Endometrial microvascular endothelial cells (primary cell): ENCODE results near the gene AGMO. TPM values are rescaled to one million over a fixed set of nuclear protein-coding genes. Genes with fewer than 3 reads are reported as not detected.

Source experiments
- in situ Hi-C: cut with HindIII; loops from 2 replicates; pipeline ENCODE4 v1.10.0; 2017; ENCODE audit warnings: low sequenced_read_pairs, low pct_unique_long_range_greater_than_20kb; ENCODE audit errors: inconsistent ontology term
- total RNA-seq: library from RNA; depleted of rRNA; stranded (reverse); fragments of >200 nt; gene quantifications from one replicate; pipeline ENCODE4 v1.2.3, GENCODE V29; 2015; ENCODE audit errors: inconsistent ontology term

The AGMO gene
- total RNA-seq, 1 donor from 2014 or later, result 0.19 TPM

DNA sequence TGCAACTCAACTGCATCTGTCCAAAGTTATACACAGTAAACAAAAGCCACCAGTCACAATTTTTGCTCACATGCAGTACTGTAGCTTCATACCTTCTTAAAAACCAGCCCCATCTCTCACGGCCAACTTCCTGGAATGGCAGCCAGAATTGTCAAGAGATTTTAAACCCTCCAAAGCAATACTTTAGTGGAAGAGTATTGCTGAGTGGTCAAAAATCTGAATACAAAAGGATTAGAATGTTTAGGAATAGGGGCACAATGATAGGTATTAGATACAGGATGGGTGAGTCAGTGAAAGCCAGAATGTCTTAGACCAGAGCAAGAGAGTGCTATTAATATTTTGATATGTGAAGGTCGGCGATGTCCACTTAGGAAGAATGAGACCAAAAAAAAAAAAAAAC, 193.9 kb downstream of the AGMO start:
- in situ Hi-C loops, result no loop called here

DNA sequence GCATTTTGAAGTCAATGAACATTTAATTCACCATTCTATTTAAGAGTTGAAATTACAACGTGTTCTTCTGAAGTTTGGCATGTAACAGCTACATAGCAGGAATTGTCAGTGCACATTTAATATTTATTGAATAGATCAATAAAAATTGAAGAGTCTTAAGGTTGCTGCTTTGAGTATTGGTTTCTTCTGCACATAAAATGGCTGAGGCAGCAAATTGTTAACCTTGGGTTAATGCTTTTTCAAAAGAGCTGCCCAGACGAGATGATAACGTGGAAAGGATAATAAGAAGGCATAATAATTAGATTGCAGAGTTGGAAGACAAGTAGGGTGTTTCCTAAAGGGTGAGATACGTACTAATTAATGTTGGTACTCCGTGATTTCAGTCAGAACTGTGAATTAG, 203.7 kb downstream of the AGMO start:
- in situ Hi-C loops, result no loop called here

DNA sequence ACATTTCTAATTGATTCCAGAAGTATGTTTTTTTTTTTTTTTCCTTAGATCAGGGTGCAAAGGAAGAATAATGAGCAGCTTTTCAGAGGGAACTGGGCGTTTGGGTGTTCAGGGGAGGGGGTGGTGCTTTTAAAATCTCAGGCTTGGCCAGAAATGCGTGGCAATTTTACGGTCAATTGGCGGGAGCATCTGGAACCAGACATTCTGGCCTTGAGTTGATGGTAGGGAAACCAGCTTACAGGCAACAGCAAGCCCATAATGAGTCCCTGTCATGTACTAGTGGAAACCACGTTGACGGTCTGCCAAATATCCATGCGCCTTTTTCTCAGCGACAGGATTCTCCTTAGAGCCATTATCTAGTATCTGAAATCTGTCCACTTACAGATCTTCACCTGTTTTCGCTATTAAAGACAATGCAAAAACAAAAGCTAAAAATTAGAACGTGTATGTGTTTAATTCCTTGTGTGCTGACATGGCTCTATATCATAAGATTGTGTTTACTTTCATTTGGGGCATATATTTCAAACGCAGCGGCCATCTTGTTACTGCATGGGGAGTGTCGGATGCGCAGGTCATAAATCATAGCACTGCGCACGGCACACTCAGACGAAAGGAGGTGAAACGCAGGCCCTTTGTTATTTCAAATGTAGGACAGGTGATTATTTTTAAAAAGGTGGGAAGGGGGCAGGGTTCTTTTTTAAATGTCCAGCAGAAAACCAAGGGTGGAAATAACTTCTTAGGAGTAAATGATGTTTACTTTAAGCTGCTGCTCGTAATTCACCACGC, 209.2 kb downstream of the AGMO start:
- in situ Hi-C loops, result no loop called here

DNA sequence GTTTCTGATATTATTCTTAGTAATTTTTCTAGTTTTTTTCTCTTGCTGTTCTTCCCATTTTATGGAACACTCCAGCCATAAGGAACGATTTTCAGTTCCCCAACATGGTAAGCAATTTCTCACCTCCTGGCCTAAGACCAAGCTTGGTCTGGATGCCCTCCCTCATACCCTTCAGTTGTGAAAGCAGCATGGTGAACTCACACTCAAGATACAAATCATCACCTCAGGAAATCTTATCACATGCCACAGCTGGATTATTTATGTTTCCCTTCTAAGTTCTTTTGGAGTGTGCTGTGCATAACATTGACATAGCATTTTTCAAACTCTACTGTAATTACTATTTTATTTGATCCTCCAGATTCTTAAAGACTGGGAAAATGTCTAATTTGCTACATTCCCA, 216.6 kb downstream of the AGMO start:
- in situ Hi-C loops, result no loop called here

DNA sequence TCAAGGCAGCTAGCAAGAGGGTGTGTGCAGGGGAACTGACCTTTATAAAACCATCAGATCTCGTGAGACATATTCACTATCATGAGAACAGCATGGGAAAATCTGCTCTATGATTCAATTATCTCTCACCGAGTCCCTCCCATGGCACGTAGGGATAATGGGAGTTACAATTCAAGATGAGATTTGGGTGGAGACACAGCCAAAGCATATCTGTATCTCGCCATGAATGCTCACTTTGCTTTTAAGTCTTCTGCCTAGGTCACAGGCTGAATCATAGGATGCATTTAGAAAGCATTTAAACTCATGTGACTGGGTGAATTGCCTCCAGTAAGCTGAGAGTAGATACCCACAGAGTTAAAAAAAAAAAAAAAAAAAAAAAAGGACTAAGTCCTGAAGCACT, 220.0 kb downstream of the AGMO start:
- in situ Hi-C loops, result no loop called here

DNA sequence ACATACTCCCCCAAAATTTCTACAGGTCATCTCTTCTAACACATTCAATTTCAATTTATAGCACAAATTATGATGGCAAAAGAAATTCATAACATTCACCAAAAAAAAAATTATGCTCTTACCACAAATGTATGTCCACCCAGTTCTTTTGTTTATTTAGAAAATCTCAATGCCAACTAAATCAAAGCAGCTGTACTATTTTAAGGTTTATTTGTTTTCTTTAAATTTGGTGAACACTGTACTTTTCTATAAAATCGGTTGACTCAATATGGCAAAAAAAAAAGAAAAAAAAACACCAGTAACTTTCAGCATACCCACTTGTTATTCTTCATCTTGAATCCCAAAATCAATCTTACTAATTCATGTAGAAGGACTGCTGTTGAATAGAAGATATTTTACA, 225.7 kb downstream of the AGMO start:
- in situ Hi-C loops, result no loop called here

DNA sequence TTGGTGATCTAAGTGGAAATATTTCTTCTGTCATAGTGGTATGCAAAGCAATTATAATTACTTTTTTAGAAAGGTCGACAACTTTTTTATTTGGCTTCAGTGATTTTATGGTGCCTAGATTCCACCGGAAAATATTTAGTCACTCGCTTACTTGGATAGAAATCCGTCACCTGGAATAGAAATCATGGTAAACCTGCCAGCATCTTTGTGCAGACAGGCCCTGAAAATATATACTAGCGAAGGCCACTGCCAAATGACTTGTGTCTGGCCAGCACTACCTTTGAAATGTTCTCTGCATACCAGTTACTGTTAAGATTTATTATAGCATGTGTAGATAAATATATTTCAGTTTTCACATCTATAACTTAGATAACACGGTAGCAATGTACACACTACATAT, 226.4 kb downstream of the AGMO start:
- in situ Hi-C loops, result no loop called here

DNA sequence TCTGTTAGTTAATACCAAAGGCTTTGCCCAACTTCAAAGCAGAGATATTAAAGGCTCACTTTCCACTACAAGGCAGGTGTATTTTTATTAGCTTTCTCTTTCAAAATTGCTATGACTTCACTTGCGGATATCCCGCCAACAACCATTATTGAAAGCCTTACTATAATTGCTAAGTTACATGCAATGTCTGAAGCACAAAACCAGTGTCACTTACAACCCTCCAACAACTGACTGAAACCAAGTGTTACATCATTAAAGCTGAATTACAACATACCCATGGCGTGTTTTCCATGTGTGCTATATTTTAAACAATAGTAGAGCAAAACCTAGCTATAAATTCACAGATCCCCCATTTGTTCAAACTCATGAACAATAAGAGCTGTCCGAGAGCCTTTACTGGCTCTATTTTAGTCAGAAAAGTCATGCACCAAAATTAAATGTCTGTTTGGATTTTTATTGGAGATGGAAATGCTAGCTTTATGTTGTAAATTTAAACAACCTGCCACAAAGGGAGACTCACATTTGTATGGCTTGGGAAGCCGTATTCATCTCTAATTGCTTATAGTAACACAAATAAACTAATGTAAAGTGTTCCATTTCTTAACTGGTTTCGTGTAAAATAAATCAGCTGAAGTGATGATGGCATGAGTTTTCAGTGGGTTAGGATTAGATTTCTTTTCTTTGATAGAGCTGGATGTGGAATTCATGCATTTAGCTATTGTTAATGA, 227.1 kb downstream of the AGMO start:
- in situ Hi-C loops, result no loop called here

DNA sequence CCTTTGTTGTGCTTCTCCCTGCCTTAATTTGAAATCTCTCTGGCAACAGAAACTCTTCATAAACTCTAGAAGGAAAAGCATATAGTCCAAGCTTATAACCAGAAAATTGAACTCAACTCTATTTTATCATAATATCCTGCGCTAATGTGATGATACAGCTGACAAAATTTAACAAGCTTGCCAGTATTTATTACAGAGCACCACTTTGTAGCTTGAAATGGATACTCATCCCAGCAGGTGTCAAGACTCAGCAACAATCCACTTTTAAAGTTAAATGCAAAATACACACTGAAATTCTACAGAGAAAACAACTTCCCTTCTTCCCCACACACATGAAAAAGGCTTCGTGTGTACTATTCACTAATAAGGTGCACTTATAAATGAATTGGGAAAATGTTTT, 228.9 kb downstream of the AGMO start:
- in situ Hi-C loops, result no loop called here

DNA sequence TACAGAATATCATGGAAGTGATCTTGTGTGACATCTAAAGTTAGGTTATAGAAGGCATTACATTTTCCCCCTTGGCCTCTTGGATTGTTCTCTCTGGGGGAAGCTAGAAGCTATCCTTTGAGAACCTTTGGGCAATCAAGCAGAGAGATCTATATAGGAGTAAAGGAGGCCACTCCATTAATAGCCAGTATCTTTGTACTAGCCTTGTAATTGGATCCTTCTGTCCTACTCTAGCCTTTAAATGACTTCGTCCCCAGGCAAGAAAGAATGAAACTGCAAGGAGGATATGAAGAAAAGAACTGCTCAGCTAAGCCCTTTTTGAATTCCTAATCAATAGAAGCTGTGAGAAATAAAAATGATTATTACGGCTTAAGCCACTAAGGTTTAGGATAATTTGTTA, 230.9 kb downstream of the AGMO start:
- in situ Hi-C loops, result no loop called here

DNA sequence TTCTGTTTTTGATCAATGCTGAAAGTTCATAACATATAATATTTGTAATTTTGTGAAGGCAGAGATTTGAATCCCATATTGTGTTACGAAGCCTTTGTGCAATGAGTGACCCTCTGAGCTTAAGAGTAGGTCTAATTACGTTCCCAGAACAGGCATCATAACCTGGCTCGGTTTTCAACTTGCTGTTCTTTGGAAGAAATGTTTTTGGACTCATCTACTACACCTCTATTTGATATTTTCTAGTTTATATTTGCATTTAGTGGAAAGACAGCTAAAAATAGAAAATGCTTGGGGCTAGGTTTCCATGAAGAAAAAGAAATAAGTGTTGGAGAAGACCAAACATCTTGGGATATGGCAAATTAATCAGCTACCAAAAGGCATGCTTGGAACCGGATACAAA, 234.8 kb downstream of the AGMO start:
- in situ Hi-C loops, result no loop called here

DNA sequence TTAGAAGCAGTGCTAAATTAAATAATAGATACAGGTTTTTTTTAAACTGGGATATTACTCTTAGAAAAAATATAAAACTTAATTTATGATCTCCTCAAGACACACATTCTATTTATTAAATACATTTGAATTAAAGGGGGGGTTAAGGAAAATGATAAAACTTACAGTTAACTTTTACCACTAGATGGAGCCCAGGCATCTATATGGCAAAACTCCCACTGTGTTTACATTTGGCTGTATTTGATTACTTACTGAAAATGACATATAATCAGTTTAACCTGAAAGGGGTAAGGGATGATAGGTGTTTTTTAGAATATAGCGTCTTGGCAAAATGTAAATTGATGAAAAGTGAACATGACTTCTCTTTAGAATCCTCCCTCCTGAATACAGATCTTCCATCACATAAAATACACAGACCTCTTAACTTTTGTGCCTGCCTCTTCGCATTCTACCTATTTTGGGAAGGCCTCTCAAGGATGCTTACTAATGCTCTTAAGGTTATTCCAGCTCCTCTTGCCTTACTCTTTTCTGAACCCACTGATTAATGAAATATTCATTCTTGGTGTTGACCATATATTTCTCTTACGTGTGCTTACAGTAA, 235.7 kb downstream of the AGMO start:
- in situ Hi-C loops, result no loop called here

DNA sequence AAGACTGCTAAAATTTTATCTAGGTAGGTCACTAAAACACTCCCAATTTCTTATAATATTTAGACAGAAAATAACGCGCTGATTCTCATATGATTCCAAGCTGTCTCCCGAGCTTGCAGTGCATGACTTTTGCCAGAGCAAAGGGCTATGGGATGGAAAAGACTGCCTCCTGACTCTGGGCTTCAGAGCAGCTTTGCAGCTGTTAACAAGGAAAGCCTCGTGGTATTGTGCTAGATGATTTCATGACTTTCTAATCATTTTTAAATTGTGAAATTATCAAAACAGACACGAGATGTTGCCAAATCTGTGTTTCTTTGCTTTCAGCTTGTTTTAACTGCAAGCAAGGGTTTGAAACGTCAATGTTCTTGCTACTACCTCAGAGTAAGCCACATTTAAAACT, 238.3 kb downstream of the AGMO start:
- in situ Hi-C loops, result loop anchor here (25.0 kb wide), 1 partner anchor 739 kb away; no protein-coding TSS in a partner anchor

DNA sequence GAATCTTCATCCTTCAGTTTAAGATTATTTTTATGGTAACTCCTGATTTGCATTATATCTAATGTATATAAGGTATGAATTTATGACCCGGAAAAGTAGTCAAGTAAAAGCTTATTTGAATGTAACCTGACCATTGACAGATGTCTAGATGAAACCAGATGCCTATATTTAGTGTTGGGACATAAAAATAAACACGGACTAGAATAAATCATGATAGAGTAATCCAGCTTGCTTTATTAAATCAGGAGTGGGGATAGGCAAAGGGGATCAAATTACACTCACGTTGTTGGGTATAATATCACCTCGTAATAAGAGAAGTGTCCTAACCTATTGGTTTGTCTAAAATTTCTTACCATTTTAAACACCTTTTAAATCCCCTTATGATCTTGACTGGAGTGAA, 244.6 kb downstream of the AGMO start:
- in situ Hi-C loops, result loop anchor here (25.0 kb wide), 1 partner anchor 745 kb away; no protein-coding TSS in a partner anchor

DNA sequence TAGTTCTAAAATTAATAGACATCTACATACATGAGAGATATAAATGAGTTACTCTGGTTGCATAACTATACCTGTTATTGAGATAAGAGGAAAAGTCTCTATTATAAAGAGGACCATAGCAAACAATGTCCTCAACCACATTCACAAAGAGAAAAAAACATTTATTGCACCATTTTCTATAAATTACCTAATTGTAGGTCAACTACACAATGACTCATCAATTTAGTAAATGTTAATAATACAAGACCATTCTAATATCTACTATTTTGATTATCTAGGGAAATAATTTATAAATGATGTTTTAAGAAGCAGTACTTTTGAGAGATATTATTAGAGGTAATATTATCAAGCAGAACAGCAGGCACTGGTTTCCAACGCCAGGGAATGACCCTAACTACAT, 246.1 kb downstream of the AGMO start:
- in situ Hi-C loops, result loop anchor here (25.0 kb wide), 1 partner anchor 747 kb away; no protein-coding TSS in a partner anchor

DNA sequence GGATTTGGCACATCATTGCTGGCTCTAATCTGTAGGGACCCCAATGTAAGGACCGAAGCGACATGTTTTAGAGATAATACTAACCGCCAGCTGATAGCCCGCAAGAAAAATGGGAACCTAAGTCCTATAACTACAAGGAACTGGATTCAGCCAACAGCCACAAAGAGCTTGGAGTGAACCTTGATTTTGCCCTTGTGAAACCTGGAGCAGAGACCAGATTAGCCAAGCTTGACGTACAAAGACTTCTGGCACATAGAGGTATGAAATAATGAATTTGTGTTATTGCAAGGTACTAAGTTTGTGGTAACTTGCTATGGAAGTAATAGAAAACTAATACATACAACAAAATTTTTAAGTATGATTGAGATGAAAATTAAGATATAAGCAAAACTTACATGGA, 246.9 kb downstream of the AGMO start:
- in situ Hi-C loops, result loop anchor here (25.0 kb wide), 1 partner anchor 747 kb away; no protein-coding TSS in a partner anchor

DNA sequence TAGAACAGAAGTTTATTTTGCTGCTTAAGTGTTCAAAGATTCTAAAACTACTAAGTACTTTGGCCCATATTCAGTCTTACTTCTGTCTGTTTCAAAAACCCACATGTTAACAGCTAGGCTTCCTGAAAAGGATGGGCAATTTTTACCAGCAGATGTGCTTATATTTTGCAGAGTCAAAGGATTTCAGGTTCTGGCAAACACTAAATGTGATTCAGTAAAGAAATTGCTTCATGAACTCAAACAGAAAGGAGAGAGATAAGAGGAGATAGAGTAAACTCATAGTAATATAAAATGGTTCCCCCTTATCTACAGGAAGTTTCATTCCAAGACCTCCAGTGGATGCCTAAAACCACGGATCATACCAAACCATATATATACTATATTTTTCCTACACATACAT, 248.5 kb downstream of the AGMO start:
- in situ Hi-C loops, result loop anchor here (25.0 kb wide), 1 partner anchor 749 kb away; no protein-coding TSS in a partner anchor

DNA sequence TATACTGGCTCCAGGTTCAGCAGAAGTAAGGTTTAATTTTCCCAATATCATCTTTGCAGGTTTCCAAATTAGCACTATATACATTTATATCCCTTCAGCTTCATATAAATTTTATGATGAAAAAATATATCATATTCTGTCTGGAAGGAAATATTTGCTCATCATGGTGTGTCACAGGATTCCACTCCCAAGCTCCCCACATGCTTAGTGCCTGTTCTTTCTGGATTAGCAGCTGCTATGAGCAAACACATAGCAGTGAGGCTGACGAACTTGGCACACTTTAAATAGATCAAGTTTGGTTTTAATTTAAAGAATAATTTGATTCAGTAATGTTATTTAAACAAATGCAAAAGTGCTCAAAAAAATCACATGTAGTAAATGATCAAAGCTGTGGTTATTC, 251.9 kb downstream of the AGMO start:
- in situ Hi-C loops, result loop anchor here (25.0 kb wide), 1 partner anchor 752 kb away; no protein-coding TSS in a partner anchor

DNA sequence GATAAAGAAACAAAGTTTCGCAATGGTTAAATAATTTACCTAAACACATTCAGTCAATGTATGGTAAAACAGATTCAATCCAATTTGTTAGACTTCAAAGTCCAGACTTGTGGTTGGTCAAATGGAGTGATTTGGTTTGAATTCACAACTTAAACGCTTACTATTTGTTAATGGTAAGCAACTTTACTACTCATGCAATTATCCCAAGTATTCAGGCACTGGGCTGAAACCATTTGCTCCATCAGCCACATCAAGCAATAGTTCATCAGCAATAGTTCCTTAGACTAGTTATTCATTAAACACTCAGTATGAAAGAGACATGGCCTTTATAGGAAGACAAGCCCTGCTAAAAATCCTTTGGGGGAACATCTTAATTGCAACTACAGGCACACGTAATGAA, 253.0 kb downstream of the AGMO start:
- in situ Hi-C loops, result loop anchor here (25.0 kb wide), 1 partner anchor 753 kb away; no protein-coding TSS in a partner anchor

DNA sequence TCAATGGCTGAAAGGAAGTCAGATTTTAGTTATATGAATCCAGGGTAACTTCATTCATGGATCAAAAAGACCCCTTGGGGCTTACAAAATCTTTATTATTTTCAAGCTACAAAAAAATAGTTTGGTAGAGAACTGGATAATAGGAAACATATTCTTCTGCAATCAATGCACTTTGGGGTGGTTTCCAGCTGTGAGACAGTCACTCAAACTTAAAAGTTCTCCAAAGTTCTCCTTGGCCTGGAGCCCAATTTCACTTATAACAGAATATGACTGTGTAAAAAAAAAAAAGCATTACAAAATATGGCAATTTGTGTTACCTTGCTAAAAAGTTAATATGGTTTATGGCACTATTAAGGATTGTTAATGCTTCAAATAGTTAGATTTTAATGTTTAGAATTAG, 255.5 kb downstream of the AGMO start:
- in situ Hi-C loops, result loop anchor here (25.0 kb wide), 1 partner anchor 756 kb away; no protein-coding TSS in a partner anchor
